ENCODE measurements around the gene DPCD.

DNA sequence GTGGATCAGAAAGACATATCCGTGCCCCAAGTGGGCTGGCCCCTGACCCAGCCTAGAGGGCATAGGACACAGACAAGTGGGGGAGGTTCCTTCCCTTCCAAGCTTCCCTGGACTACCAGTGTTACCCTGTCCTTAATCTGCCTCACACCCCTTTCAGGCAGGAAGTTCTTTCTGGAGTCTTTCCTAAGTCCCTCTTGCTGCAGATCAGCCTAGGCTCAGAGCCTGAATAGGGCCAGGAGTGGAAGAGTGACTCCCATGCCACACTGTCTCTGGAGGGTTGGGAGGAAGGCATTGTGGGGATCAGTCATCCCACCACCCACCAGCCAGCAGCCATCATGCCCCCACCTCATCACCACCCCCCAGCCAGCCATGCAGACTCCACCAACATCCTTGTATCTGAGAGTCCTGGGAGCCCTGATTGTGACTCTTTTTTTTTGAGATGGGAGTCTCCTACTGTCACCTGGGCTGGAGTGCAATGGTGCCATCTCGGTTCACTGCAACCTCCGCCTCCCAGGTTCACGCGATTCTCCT, 22.7 kb upstream of the DPCD start:
- TF ChIP-seq POLR2A (IDR thresholded peaks at IDR 0.05) (no peak), CTCF (IDR thresholded peaks at IDR 0.05) (no peak)
